Adrenal gland (tissue), 5 donors: Measurements from ENCODE around the gene TPP2.

Experiments
- CTCF ChIP-seq, 6 experiments: fragments of 450-650 bp in 4 of 6; fragments of 200-600 bp in 2 of 6; sonication (generic) in 1 of 6; IDR thresholded peaks; 1 replicate in 5 of 6; 2 replicates in 1 of 6; pipeline versions ENCODE4 v1.5.1 to v1.8.0; 2016 to 2021; ENCODE audit warnings: antibody characterized with exemption in 6 of 6, mild to moderate bottlenecking in 2 of 6, moderate library complexity in 1 of 6
- POLR2A ChIP-seq, 2 donors: fragments of 450-650 bp; IDR thresholded peaks; one replicate each; pipeline ENCODE4 v1.6.1; 2017; ENCODE audit warnings: antibody characterized with exemption in 2 of 2, mild to moderate bottlenecking in 2 of 2, moderate library complexity in 1 of 2
- donor health status: DM: no; HTN: no; CAD: no.

- TF ChIP-seq POLR2A (IDR thresholded peaks at IDR 0.05) (no peak), CTCF (IDR thresholded peaks at IDR 0.05) (no peak)
Measured at GRCh38 chr13:102548811-102549210, 48.0 kb upstream of the TPP2 start.
